ENCODE results near the gene RBM22.

Gene RBM22

DNA sequence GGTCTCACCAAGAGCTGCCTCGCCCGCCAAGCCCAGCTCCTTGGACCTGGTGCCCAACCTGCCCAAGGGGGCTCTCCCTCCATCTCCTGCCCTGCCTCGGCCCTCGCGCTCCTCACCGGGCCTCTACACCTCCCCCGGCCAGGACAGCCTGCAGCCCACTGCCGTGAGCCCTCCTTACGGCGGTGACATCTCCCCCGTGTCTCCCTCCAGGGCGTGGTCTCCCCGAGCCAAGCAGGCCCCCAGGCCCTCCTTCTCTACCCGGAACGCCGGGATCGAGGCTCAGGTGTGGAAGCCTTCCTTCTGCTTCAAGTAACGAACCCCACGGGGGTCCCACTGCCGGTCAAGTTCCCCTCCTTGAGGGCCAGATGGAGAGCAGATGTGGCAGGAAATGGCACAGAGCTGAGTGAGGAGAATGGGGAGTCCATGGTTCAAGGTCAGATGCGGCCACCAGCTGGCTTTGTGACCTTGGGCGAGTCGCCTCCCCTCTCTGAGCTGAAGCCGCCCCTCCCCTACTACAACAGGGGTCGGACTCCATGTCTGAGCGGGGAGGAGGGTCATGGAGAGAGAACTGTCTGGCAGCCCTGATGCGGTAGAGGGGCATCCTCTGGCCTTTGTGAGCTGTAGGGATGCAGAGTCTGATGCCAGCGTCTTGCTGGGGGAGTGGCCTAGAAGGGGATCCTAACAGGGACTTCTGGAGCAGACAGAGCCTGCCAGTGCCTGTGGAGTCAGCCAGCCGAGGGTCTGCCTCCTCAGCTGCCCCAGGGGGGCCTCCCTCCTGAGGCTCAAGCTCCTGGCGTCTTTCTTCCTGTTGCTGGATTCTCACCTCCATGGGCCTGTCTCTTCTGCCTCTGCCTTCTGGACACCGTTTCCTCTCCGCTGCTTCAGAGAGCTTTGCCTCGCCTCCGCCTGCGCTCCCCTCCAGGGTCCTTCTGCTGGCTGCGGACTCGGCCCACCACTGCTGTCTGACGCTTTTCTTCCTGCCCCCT lies 50.5 kb downstream of the RBM22 start:
- Histone ChIP-seq H3K4me1 (ENCODE audit: control insufficient read depth in 1 of 2, insufficient read depth in 2 of 2, low read length in 2 of 2) (peaks cover 14 to 56% of the 10 kb centered on the region in 2 donors), H3K4me3 (ENCODE audit: low read depth in 1 of 2, low read length in 2 of 2) (no peak overlapping the region), H3K27me3 (ENCODE audit: low read depth, low read length) (no peaks in the 10 kb centered on the region), H3K9me3 (ENCODE audit: control insufficient read depth in 1 of 2, low read length in 2 of 2) (no peaks in the 10 kb centered on the region), H3K36me3 (ENCODE audit: control insufficient read depth in 1 of 2, insufficient read depth in 2 of 2, low read length in 2 of 2) (peaks cover 11 to 31% of the 10 kb centered on the region in 2 donors), H3K27ac (ENCODE audit: low read length) (no peak overlapping the region)

DNA sequence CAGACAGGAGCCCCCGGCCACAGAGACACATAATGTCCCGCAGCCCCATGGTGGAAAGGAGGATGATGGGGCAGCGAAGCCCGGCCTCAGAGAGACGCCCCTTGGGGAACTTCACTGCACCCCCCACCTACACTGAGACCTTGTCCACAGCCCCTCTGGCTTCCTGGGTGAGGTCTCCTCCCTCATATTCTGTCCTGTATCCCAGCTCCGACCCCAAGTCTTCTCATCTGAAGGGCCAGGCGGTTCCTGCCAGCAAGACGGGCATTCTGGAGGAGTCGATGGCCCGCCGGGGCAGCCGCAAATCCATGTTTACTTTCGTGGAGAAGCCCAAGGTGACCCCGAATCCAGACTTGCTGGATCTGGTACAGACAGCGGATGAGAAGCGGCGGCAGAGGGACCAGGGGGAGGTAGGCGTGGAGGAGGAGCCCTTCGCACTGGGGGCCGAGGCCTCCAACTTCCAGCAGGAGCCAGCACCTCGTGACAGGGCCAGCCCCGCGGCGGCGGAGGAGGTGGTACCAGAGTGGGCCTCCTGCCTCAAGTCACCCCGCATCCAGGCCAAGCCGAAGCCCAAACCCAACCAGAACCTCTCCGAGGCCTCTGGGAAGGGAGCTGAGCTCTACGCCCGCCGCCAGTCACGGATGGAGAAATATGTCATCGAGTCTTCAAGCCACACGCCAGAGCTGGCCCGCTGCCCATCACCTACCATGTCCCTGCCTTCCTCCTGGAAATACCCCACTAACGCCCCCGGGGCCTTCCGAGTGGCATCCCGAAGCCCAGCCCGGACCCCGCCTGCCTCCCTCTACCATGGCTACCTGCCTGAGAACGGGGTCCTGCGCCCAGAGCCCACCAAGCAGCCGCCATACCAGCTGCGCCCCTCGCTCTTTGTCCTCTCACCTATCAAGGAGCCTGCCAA lies 51.5 kb downstream of the RBM22 start:
- Histone ChIP-seq H3K4me1 (ENCODE audit: control insufficient read depth in 1 of 2, insufficient read depth in 2 of 2, low read length in 2 of 2) (peaks cover 24 to 65% of the 10 kb centered on the region in 2 donors), H3K4me3 (ENCODE audit: low read depth in 1 of 2, low read length in 2 of 2) (no peak overlapping the region), H3K27ac (ENCODE audit: low read length) (no peak overlapping the region), H3K27me3 (ENCODE audit: low read depth, low read length) (no peaks in the 10 kb centered on the region), H3K9me3 (ENCODE audit: control insufficient read depth in 1 of 2, low read length in 2 of 2) (no peaks in the 10 kb centered on the region), H3K36me3 (ENCODE audit: control insufficient read depth in 1 of 2, insufficient read depth in 2 of 2, low read length in 2 of 2) (peaks cover 11 to 31% of the 10 kb centered on the region in 2 donors)

DNA sequence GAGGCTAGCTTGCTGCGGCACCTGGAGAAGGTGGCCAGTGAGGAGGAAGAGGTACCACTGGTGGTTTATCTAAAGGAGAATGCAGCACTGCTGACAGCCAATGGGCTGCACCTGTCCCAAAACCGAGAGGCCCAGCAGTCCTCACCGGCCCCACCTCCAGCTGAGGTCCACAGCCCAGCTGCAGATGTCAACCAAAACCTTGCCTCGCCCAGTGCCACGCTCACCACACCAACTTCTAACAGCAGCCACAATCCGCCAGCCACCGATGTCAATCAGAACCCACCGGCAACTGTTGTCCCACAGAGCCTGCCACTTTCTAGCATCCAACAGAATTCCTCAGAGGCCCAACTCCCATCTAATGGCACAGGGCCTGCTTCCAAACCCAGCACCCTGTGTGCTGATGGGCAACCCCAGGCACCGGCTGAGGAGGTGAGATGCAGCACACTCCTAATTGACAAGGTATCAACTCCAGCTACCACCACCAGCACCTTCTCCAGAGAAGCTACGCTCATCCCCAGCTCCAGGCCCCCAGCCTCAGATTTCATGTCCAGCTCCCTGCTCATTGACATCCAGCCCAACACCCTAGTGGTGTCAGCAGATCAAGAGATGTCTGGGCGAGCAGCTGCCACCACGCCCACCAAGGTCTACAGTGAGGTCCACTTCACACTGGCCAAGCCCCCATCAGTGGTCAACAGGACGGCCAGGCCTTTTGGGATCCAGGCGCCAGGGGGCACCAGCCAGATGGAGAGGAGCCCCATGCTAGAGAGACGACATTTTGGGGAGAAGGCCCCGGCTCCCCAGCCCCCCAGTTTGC lies 52.4 kb downstream of the RBM22 start:
- H3K27me3 ChIP-seq (ENCODE audit: low read depth, low read length) = no peaks in the 10 kb centered on the region
- peaks cover 11 to 31% of the 10 kb centered on the region in 2 donors for H3K36me3 ChIP-seq (ENCODE audit: control insufficient read depth in 1 of 2, insufficient read depth in 2 of 2, low read length in 2 of 2)
- H3K9me3 ChIP-seq (ENCODE audit: control insufficient read depth in 1 of 2, low read length in 2 of 2) = no peaks in the 10 kb centered on the region
- peaks cover 25 to 63% of the 10 kb centered on the region in 2 donors for H3K4me1 ChIP-seq (ENCODE audit: control insufficient read depth in 1 of 2, insufficient read depth in 2 of 2, low read length in 2 of 2)
- no peak overlapping the region for H3K27ac ChIP-seq (ENCODE audit: low read length)
- no peak overlapping the region for H3K4me3 ChIP-seq (ENCODE audit: low read depth in 1 of 2, low read length in 2 of 2)

DNA sequence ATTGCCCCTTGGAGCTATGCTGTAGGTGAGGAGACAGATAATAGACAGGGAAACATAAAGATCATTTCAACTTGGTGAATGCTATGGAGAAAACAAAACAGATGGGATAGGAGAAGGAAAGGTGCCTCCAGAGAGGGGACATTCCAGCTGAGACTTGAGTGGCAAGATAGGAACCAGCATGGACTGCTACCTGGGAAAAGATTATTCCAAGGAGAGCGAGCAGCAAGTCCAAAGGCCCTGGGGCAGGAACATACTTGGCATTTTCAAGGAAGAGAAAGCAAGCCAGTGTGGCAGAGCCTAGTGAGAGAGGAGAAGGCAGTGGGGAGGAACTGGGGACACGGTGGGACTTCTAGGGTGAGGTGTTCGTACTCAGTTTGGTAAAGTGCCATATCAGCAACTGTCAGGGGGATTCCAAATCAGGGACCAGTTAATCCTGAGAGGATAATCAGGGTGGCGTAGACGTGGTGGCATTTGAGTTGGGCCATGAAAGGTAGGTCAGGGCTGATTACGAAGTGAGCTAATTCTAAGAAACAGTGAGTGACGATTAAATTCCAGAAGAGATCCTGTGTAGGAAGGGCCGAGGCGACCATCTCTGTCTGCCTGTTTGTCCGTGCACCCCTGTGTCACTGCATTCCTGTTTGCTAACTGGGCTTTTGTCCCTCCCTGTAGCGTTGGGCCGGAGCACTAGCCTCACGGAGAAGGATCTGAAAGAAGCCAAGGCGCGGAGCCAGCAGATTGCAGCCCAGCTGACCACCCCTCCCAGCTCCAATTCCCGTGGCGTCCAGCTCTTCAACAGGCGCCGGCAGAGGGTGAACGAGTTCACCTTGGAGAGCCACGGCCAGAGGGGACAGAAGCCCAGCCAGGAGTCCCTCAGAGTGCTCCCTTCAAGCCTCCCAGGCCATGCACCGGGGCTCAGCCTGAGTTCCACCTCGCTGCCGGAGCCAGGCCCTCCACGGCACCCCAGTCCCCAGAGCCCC lies 53.3 kb downstream of the RBM22 start:
- no peaks in the 10 kb centered on the region for H3K27me3 ChIP-seq (ENCODE audit: low read depth, low read length)
- peaks cover 11 to 31% of the 10 kb centered on the region in 2 donors for H3K36me3 ChIP-seq (ENCODE audit: control insufficient read depth in 1 of 2, insufficient read depth in 2 of 2, low read length in 2 of 2)
- H3K4me3 ChIP-seq (ENCODE audit: low read depth in 1 of 2, low read length in 2 of 2) = no peak overlapping the region
- H3K27ac ChIP-seq (ENCODE audit: low read length) = peak overlapping the region; percentile 14
- H3K4me1 ChIP-seq (ENCODE audit: control insufficient read depth in 1 of 2, insufficient read depth in 2 of 2, low read length in 2 of 2) = peaks cover 27 to 63% of the 10 kb centered on the region in 2 donors
- no peaks in the 10 kb centered on the region for H3K9me3 ChIP-seq (ENCODE audit: control insufficient read depth in 1 of 2, low read length in 2 of 2)

DNA sequence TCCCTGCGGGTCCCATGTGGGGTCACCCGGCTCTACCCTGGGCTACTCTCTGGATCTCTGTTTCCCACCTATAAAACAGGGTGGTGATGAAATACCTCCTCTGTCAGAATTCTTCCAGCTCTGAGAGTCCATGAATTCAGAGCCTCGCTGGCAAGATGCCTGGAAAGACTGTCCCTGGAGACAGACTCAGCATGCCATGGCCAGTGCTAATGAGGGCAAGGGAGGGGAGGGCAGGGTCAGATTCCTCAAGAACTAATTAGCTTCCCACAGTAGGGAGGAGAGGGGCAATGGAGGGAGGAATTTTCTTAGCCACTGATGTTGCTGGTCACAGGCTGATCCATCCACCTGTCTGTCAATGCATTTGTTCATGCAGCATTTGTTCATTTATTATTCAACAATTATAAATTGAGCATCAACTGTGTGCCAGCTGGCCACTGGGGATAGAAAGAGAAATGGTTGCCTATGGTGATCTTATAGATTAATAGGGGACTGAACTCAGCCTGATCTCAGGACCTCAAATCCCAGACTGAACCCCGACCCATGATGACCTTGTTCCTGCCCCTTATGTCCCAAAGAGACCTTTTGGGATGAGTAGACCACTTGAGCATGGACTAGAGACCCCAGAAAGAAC lies 55.7 kb downstream of the RBM22 start:
- no peak overlapping the region for H3K27ac ChIP-seq (ENCODE audit: low read length)
- no peak overlapping the region for H3K4me3 ChIP-seq (ENCODE audit: low read depth in 1 of 2, low read length in 2 of 2)
- H3K36me3 ChIP-seq (ENCODE audit: control insufficient read depth in 1 of 2, insufficient read depth in 2 of 2, low read length in 2 of 2) = peaks cover 9 to 23% of the 10 kb centered on the region in 2 donors
- peaks cover 45 to 65% of the 10 kb centered on the region in 2 donors for H3K4me1 ChIP-seq (ENCODE audit: control insufficient read depth in 1 of 2, insufficient read depth in 2 of 2, low read length in 2 of 2)
- no peaks in the 10 kb centered on the region for H3K9me3 ChIP-seq (ENCODE audit: control insufficient read depth in 1 of 2, low read length in 2 of 2)
- no peaks in the 10 kb centered on the region for H3K27me3 ChIP-seq (ENCODE audit: low read depth, low read length)

DNA sequence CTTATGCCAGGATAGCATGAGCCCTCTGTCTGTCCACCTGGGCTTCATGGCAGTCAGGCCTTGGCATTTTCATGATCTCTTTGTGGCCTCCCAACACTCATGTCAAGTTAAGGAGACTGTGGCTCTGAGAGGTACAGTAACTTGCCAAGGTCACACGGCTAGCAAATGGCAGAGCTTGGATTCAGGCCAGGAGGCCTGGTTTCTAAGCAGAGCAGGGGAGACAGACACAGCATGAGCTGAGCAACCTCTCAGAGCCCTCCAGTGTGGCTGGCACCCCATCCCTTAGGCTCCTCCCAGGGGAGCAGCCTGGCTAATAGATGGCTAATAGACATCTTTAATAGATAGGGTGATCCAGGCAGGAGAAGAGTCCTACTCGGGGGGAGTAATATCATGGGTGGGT lies 56.3 kb downstream of the RBM22 start:
- Histone ChIP-seq H3K27ac (ENCODE audit: low read length) (peak overlapping the region; percentile 46), H3K4me3 (ENCODE audit: low read depth in 1 of 2, low read length in 2 of 2) (no peak overlapping the region), H3K27me3 (ENCODE audit: low read depth, low read length) (no peaks in the 10 kb centered on the region), H3K36me3 (ENCODE audit: control insufficient read depth in 1 of 2, insufficient read depth in 2 of 2, low read length in 2 of 2) (peaks cover 8 to 16% of the 10 kb centered on the region in 2 donors), H3K9me3 (ENCODE audit: control insufficient read depth in 1 of 2, low read length in 2 of 2) (no peaks in the 10 kb centered on the region), H3K4me1 (ENCODE audit: control insufficient read depth in 1 of 2, insufficient read depth in 2 of 2, low read length in 2 of 2) (peaks cover 50 to 66% of the 10 kb centered on the region in 2 donors)

DNA sequence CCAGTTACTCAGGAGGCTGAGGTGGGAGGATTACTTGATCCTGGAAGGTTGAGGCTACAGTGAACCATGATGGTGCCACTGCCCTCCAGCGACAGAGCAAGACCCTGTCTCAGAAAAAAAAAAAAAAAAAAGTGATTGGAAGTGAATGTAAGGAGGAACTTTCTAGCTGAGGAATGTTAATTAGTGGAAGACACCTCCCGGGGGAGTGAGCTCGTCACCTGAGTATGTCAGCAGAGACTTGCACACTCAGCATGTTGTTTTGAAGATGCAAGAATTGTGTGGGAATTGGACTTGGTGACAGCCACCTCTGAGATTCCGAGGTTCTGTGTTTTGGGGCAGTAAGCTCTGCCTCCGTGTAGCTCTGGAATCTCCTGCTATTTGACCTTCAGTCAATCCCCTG lies 56.8 kb downstream of the RBM22 start:
- Histone ChIP-seq H3K4me3 (ENCODE audit: low read depth in 1 of 2, low read length in 2 of 2) (no peak overlapping the region), H3K4me1 (ENCODE audit: control insufficient read depth in 1 of 2, insufficient read depth in 2 of 2, low read length in 2 of 2) (peaks cover 50 to 70% of the 10 kb centered on the region in 2 donors), H3K27me3 (ENCODE audit: low read depth, low read length) (no peaks in the 10 kb centered on the region), H3K9me3 (ENCODE audit: control insufficient read depth in 1 of 2, low read length in 2 of 2) (no peaks in the 10 kb centered on the region), H3K36me3 (ENCODE audit: control insufficient read depth in 1 of 2, insufficient read depth in 2 of 2, low read length in 2 of 2) (peaks cover 8 to 12% of the 10 kb centered on the region in 2 donors), H3K27ac (ENCODE audit: low read length) (peak overlapping the region; percentile 46)

DNA sequence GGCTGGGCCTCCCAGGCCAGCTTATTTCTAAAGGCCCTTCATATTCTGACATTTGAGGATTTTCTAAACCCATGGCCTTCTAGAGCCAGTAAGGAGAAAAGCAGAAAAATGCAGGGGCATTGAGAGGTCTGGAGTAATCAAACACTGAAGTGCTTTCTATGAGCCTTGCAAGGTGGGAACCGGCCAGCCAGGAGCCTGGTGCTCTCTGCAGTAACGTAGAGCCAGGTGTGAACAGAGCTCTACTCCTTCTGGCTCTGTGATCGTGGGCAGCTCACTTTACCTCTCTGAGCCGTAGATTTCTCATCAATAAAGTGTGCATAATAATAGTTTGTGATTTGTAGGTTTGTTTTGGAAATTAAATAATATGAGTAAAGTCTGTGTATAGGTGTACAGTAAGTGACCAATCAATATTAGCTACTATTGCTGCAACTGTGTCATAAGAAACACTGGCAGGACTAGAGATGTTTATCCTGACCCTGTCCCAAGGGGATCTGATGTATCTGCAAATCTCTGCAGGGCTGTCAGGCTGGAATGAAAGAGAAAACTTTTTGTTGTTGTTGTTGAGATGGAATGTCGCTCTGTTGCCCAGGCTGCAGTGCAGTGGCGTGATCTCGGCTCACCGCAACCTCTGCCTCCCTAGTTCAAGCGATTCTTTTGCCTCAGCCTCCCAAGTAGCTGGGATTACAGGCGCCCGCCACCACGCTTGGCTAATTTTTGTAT lies 57.7 kb downstream of the RBM22 start:
- Histone ChIP-seq H3K4me3 (ENCODE audit: low read depth in 1 of 2, low read length in 2 of 2) (peak overlapping the region in 1 of 2 donors; percentile 15), H3K4me1 (ENCODE audit: control insufficient read depth in 1 of 2, insufficient read depth in 2 of 2, low read length in 2 of 2) (peaks cover 50 to 67% of the 10 kb centered on the region in 2 donors), H3K36me3 (ENCODE audit: control insufficient read depth in 1 of 2, insufficient read depth in 2 of 2, low read length in 2 of 2) (peaks cover 2 to 3% of the 10 kb centered on the region in 2 donors)

DNA sequence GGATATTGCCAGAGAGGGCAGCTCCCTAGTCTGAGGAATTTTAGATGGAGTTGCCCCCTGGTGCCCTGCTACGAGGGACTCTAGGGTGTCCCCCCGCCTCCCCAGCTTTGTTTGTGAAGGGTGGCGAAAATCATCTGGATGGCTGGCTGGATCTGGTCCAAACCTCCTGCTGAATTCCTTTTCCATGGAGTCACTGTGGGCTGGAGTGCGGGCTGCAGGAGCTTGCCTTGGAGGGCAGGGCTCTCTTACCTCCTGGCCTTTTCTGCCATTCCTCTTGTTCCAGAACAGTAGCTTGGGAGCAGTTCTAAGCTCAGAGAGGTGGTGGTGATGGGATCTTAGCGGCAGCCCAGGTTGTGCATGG lies 58.3 kb downstream of the RBM22 start:
- Histone ChIP-seq H3K4me3 (ENCODE audit: low read depth in 1 of 2, low read length in 2 of 2) (peak overlapping the region; percentile 1 to 15), H3K36me3 (ENCODE audit: control insufficient read depth in 1 of 2, insufficient read depth in 2 of 2, low read length in 2 of 2) (no peaks in the 10 kb centered on the region), H3K4me1 (ENCODE audit: control insufficient read depth in 1 of 2, insufficient read depth in 2 of 2, low read length in 2 of 2) (peaks cover 46 to 70% of the 10 kb centered on the region in 2 donors)

More for the DNA sequence above, 57.7 kb downstream of the RBM22 start:
- H3K9me3 ChIP-seq (ENCODE audit: control insufficient read depth in 1 of 2, low read length in 2 of 2) = no peaks in the 10 kb centered on the region
- peak overlapping the region; percentile 62 for H3K27ac ChIP-seq (ENCODE audit: low read length)
- H3K27me3 ChIP-seq (ENCODE audit: low read depth, low read length) = no peaks in the 10 kb centered on the region

More for the DNA sequence above, 58.3 kb downstream of the RBM22 start:
- H3K9me3 ChIP-seq (ENCODE audit: control insufficient read depth in 1 of 2, low read length in 2 of 2) = no peaks in the 10 kb centered on the region
- no peaks in the 10 kb centered on the region for H3K27me3 ChIP-seq (ENCODE audit: low read depth, low read length)
- H3K27ac ChIP-seq (ENCODE audit: low read length) = peak overlapping the region; percentile 62

Measured in muscle layer of duodenum (tissue), 2 donors.